Measurements from ENCODE around the gene ID3.

DNA sequence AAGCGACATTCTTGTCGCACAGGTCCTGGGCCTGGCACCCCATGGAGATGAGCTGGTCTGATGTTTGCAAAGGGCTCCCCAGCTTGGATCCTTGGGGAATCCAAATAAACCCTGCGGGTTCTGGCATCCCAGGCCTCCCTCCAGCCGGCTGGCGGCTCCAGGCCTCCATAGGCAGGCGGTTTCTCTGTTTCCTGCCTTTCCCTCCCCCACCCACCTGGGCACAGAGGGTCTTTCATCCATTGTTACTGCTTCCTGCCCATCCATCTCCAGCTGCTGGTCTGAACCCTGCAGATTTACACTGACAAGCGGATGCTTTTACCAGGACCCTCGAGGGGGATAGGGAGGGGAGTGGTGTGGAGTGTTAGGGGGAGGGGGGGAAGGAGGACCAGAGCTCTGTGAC is 39.1 kb upstream of the ID3 start:
- TF ChIP-seq, protein P1, sequence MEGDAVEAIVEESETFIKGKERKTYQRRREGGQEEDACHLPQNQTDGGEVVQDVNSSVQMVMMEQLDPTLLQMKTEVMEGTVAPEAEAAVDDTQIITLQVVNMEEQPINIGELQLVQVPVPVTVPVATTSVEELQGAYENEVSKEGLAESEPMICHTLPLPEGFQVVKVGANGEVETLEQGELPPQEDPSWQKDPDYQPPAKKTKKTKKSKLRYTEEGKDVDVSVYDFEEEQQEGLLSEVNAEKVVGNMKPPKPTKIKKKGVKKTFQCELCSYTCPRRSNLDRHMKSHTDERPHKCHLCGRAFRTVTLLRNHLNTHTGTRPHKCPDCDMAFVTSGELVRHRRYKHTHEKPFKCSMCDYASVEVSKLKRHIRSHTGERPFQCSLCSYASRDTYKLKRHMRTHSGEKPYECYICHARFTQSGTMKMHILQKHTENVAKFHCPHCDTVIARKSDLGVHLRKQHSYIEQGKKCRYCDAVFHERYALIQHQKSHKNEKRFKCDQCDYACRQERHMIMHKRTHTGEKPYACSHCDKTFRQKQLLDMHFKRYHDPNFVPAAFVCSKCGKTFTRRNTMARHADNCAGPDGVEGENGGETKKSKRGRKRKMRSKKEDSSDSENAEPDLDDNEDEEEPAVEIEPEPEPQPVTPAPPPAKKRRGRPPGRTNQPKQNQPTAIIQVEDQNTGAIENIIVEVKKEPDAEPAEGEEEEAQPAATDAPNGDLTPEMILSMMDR (IDR thresholded peaks at IDR 0.05): no peak
- TF ChIP-seq POLR2A (IDR thresholded peaks at IDR 0.05): no peak

Data from Peyer's patch (tissue), 4 donors.